A549 (cell line): ENCODE results near the gene KANK2.

Experiments
- CBX8 ChIP-seq: fragments of 200-600 bp; sonication (generic); IDR thresholded peaks from 2 replicates; pipeline ENCODE4 v1.6.1; 2016
- ESRRA ChIP-seq: fragments of 150-350 bp; IDR thresholded peaks from 2 replicates; pipeline ENCODE4 v1.6.1; 2014; ENCODE audit warnings: mild to moderate bottlenecking, low read length, borderline replicate concordance
- MYC ChIP-seq: IDR thresholded peaks from 2 replicates; pipeline ENCODE4 v1.6.1; 2012; ENCODE audit warnings: mild to moderate bottlenecking, inconsistent platforms, low read length, improper control_type of control experiment, borderline replicate concordance
- NPAS2 ChIP-seq: fragments of 250-450 bp; sonication (Bioruptor Pico); IDR thresholded peaks from 2 replicates; pipeline ENCODE4 v1.8.0; 2022; ENCODE audit warnings: mild to moderate bottlenecking, moderate library complexity, borderline replicate concordance
- POLR2A ChIP-seq: IDR thresholded peaks from 2 replicates; pipeline ENCODE4 v1.6.1; 2012; ENCODE audit warnings: mild to moderate bottlenecking, low read length
- RAD21 ChIP-seq, 2 experiments: fragments of >200 bp in 1 of 2; sonication (Bioruptor Twin) in 1 of 2; formaldehyde crosslinking in 1 of 2; IDR thresholded peaks in 1 of 2; conservative IDR thresholded peaks in 1 of 2; 2 replicates in 1 of 2; 3 replicates in 1 of 2; pipeline ENCODE4 v1.6.1; 2012 to 2018; ENCODE audit warnings: inconsistent platforms in 1 of 2
- TF ChIP-seq, protein P1 (sequence below): fragments of >200 bp; sonication (Bioruptor Twin); formaldehyde crosslinking; IDR thresholded peaks from 3 replicates; pipeline ENCODE4 v1.5.1; 2016
- TF ChIP-seq, protein P2 (sequence below): IDR thresholded peaks from 2 replicates; pipeline ENCODE4 v1.6.1; 2012
- TF ChIP-seq, protein P3 (sequence below): fragments of >200 bp; sonication (Bioruptor Twin); formaldehyde crosslinking; IDR thresholded peaks from 2 replicates; pipeline ENCODE4 v1.6.1; 2016
- TF ChIP-seq, protein P4 (sequence below): fragments of 200-600 bp; sonication (generic); IDR thresholded peaks from 2 replicates; pipeline ENCODE4 v1.6.1; 2016; ENCODE audit warnings: antibody characterized with exemption, mild to moderate bottlenecking, moderate library complexity
- TF ChIP-seq, protein P5 (sequence below): IDR thresholded peaks from 2 replicates; pipeline ENCODE4 v1.6.1; 2012

DNA sequence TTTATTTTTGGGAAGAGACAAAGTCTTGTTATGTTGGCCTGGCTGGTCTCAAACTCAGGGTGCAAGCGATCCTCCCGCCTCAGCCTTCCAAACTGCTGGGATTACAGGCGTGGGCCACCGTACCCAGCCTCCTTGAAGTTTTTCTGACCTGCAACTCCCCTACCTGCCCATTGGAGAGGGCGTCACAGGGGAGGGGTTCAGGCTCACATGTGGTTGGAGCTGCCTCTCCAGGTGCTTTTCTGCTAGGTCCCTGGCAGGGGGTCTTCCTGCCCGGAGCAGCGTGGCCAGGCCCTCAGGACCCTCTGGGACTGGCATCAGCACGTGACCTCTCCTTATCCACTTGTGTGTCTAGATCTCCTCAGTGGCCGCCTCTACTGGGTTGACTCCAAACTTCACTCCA lies 80.8 kb downstream of the KANK2 start:
- TF ChIP-seq, protein P1, sequence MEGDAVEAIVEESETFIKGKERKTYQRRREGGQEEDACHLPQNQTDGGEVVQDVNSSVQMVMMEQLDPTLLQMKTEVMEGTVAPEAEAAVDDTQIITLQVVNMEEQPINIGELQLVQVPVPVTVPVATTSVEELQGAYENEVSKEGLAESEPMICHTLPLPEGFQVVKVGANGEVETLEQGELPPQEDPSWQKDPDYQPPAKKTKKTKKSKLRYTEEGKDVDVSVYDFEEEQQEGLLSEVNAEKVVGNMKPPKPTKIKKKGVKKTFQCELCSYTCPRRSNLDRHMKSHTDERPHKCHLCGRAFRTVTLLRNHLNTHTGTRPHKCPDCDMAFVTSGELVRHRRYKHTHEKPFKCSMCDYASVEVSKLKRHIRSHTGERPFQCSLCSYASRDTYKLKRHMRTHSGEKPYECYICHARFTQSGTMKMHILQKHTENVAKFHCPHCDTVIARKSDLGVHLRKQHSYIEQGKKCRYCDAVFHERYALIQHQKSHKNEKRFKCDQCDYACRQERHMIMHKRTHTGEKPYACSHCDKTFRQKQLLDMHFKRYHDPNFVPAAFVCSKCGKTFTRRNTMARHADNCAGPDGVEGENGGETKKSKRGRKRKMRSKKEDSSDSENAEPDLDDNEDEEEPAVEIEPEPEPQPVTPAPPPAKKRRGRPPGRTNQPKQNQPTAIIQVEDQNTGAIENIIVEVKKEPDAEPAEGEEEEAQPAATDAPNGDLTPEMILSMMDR: no peak
- TF ChIP-seq ESRRA: no peak
- TF ChIP-seq, protein P2, sequence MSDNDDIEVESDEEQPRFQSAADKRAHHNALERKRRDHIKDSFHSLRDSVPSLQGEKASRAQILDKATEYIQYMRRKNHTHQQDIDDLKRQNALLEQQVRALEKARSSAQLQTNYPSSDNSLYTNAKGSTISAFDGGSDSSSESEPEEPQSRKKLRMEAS: no peak
- TF ChIP-seq RAD21 (conservative IDR thresholded peaks at IDR 0.05 in 1 of 2, IDR thresholded peaks at IDR 0.05 in 1 of 2): no peak
- TF ChIP-seq, protein P3, sequence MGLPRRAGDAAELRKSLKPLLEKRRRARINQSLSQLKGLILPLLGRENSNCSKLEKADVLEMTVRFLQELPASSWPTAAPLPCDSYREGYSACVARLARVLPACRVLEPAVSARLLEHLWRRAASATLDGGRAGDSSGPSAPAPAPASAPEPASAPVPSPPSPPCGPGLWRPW: no peak
- TF ChIP-seq POLR2A: no peak
- TF ChIP-seq, protein P4, sequence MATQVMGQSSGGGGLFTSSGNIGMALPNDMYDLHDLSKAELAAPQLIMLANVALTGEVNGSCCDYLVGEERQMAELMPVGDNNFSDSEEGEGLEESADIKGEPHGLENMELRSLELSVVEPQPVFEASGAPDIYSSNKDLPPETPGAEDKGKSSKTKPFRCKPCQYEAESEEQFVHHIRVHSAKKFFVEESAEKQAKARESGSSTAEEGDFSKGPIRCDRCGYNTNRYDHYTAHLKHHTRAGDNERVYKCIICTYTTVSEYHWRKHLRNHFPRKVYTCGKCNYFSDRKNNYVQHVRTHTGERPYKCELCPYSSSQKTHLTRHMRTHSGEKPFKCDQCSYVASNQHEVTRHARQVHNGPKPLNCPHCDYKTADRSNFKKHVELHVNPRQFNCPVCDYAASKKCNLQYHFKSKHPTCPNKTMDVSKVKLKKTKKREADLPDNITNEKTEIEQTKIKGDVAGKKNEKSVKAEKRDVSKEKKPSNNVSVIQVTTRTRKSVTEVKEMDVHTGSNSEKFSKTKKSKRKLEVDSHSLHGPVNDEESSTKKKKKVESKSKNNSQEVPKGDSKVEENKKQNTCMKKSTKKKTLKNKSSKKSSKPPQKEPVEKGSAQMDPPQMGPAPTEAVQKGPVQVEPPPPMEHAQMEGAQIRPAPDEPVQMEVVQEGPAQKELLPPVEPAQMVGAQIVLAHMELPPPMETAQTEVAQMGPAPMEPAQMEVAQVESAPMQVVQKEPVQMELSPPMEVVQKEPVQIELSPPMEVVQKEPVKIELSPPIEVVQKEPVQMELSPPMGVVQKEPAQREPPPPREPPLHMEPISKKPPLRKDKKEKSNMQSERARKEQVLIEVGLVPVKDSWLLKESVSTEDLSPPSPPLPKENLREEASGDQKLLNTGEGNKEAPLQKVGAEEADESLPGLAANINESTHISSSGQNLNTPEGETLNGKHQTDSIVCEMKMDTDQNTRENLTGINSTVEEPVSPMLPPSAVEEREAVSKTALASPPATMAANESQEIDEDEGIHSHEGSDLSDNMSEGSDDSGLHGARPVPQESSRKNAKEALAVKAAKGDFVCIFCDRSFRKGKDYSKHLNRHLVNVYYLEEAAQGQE: no peak
- TF ChIP-seq NPAS2 (CRISPR knock-in tag): no peak
- TF ChIP-seq CBX8: no peak
- no peak for TF ChIP-seq MYC
- TF ChIP-seq, protein P5, sequence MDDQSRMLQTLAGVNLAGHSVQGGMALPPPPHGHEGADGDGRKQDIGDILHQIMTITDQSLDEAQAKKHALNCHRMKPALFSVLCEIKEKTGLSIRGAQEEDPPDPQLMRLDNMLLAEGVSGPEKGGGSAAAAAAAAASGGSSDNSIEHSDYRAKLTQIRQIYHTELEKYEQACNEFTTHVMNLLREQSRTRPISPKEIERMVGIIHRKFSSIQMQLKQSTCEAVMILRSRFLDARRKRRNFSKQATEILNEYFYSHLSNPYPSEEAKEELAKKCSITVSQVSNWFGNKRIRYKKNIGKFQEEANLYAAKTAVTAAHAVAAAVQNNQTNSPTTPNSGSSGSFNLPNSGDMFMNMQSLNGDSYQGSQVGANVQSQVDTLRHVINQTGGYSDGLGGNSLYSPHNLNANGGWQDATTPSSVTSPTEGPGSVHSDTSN: no peak
